Activated T-helper 2 cell treated with anti-CD3 and anti-CD28 coated beads, Interferon-gamma antibody, Interleukin-2, Interleukin-4, amounts not matched to agents 10 μg/mL and 5 μg/mL and 100 μg/mL, durations not matched to agents 14 hours and 24 hours and 36 hours (primary cell): ENCODE measurements around the gene BCAT1. TPM values are rescaled to one million over a fixed set of nuclear protein-coding genes. Genes with fewer than 3 reads are reported as not detected.
"Not testable (repeated sequence)": the region's sequence is repeated elsewhere in the genome, so short reads cannot be mapped to it uniquely, and the experiment has no call there.

ENCODE experiments used
- DNase-seq: peaks from one replicate; pipeline ENCODE4 v3.0.0; 2021; ENCODE audit warnings: low spot score
- H3K27ac Mint-ChIP-seq: one replicate; pipeline ENCODE4 v1.8.0; 2021; ENCODE audit warnings: mixed read lengths
- H3K27me3 Mint-ChIP-seq: one replicate; pipeline ENCODE4 v1.8.0; 2021; ENCODE audit warnings: low read depth, mixed read lengths
- H3K36me3 Mint-ChIP-seq: one replicate; pipeline ENCODE4 v1.8.0; 2021; ENCODE audit warnings: low read depth, mixed read lengths
- H3K4me1 Mint-ChIP-seq: one replicate; pipeline ENCODE4 v1.8.0; 2021; ENCODE audit warnings: low read depth, mixed read lengths
- H3K4me3 Mint-ChIP-seq: one replicate; pipeline ENCODE4 v1.8.0; 2021; ENCODE audit warnings: low read depth, mild to moderate bottlenecking, moderate library complexity, mixed read lengths
- H3K9me3 Mint-ChIP-seq: one replicate; pipeline ENCODE4 v1.8.0; 2021; ENCODE audit warnings: mixed read lengths
- intact Hi-C: fragments of 100-400 bp; cut with micrococcal nuclease; formaldehyde crosslinking; loops from one replicate; pipeline ENCODE4 v1.15.1; 2023
- total RNA-seq: library from RNA; stranded (reverse); gene quantifications from 2 replicates; pipeline ENCODE4 v1.2.3, GENCODE V29; 2022

The BCAT1 gene
- total RNA-seq, 1 donor from 2014 or later: 12.9 TPM

- intact Hi-C loops: loop anchor here (5.0 kb wide), 1 partner anchor 235 kb away; no protein-coding TSS in a partner anchor
- Mint-ChIP-seq H3K27ac (no peak overlapping the region), H3K4me1 (peaks cover 35% of the 10 kb centered on the region), H3K9me3 (no peaks in the 10 kb centered on the region), H3K27me3 (peaks cover 35% of the 10 kb centered on the region), H3K36me3 (no peaks in the 10 kb centered on the region), H3K4me3 (no peak overlapping the region)
- no peak for DNase-seq
Measured at GRCh38 chr12:24952389-24952788, 3.5 kb upstream of the BCAT1 start.

GRCh38 chr12:24950231-24950834, 1.4 kb upstream of the BCAT1 start:
- intact Hi-C loops: loop anchor here (5.0 kb wide), 1 partner anchor 233 kb away; no protein-coding TSS in a partner anchor
- Mint-ChIP-seq H3K27me3 (peaks cover 46% of the 10 kb centered on the region), H3K9me3 (no peaks in the 10 kb centered on the region), H3K36me3 (no peaks in the 10 kb centered on the region), H3K4me3 (no peak overlapping the region), H3K27ac (no peak overlapping the region), H3K4me1 (peaks cover 43% of the 10 kb centered on the region)
- DNase-seq: no peak

GRCh38 chr12:24948420-24948756, 513 bp downstream of the BCAT1 start:
- intact Hi-C loops: loop anchor here (1.0 kb wide), 1 partner anchor 29 kb away; no protein-coding TSS in a partner anchor
- Mint-ChIP-seq H3K27me3 (peaks cover 45% of the 10 kb centered on the region), H3K36me3 (no peaks in the 10 kb centered on the region)

GRCh38 chr12:24947541-24948419, 1.1 kb downstream of the BCAT1 start:
- intact Hi-C loops: loop anchor here (1.0 kb wide), 4 partner anchors 8 to 108 kb away; no protein-coding TSS in a partner anchor
- Mint-ChIP-seq H3K4me1 (peaks cover 42% of the 10 kb centered on the region), H3K4me3 (peak overlapping the region; percentile 82), H3K27ac (peak overlapping the region; percentile 72), H3K36me3 (no peaks in the 10 kb centered on the region), H3K27me3 (peaks cover 42% of the 10 kb centered on the region), H3K9me3 (no peaks in the 10 kb centered on the region)
- DNase-seq: no peak

More at GRCh38 chr12:24948420-24948756, 513 bp downstream of the BCAT1 start:
- Mint-ChIP-seq H3K27ac (peak overlapping the region; percentile 72), H3K4me1 (peaks cover 42% of the 10 kb centered on the region), H3K9me3 (no peaks in the 10 kb centered on the region), H3K4me3 (peak overlapping the region; percentile 82)
- DNase-seq: peak; percentile 9

GRCh38 chr12:24945845-24946244, 3.1 kb downstream of the BCAT1 start:
- H3K4me1 Mint-ChIP-seq: peaks cover 52% of the 10 kb centered on the region
- no peaks in the 10 kb centered on the region for H3K36me3 Mint-ChIP-seq
- H3K27me3 Mint-ChIP-seq: peaks cover 39% of the 10 kb centered on the region
- H3K4me3 Mint-ChIP-seq: no peak overlapping the region
- no peaks in the 10 kb centered on the region for H3K9me3 Mint-ChIP-seq
- intact Hi-C loops: no loop called here
- no peak overlapping the region for H3K27ac Mint-ChIP-seq
- DNase-seq: no peak

GRCh38 chr12:24945039-24945438, 3.9 kb downstream of the BCAT1 start:
- peaks cover 48% of the 10 kb centered on the region for H3K4me1 Mint-ChIP-seq
- H3K9me3 Mint-ChIP-seq: no peaks in the 10 kb centered on the region
- DNase-seq: no peak
- H3K36me3 Mint-ChIP-seq: no peaks in the 10 kb centered on the region
- no peak overlapping the region for H3K27ac Mint-ChIP-seq
- peaks cover 33% of the 10 kb centered on the region for H3K27me3 Mint-ChIP-seq
- intact Hi-C loops: no loop called here
- H3K4me3 Mint-ChIP-seq: no peak overlapping the region

GRCh38 chr12:24944601-24944975, 4.3 kb downstream of the BCAT1 start:
- intact Hi-C loops: no loop called here
- DNase-seq: no peak
- H3K27ac Mint-ChIP-seq: no peak overlapping the region
- H3K9me3 Mint-ChIP-seq: no peaks in the 10 kb centered on the region
- peaks cover 31% of the 10 kb centered on the region for H3K27me3 Mint-ChIP-seq
- H3K4me1 Mint-ChIP-seq: peaks cover 47% of the 10 kb centered on the region
- H3K36me3 Mint-ChIP-seq: no peaks in the 10 kb centered on the region
- H3K4me3 Mint-ChIP-seq: no peak overlapping the region

GRCh38 chr12:24943947-24944600, 4.8 kb downstream of the BCAT1 start:
- Mint-ChIP-seq H3K4me1 (peaks cover 44% of the 10 kb centered on the region), H3K9me3 (no peaks in the 10 kb centered on the region), H3K36me3 (no peaks in the 10 kb centered on the region), H3K27ac (no peak overlapping the region), H3K4me3 (no peak overlapping the region), H3K27me3 (peaks cover 30% of the 10 kb centered on the region)
- DNase-seq: no peak
- intact Hi-C loops: no loop called here

- Mint-ChIP-seq H3K4me1 (peaks cover 17% of the 10 kb centered on the region), H3K27ac (no peak overlapping the region), H3K9me3 (no peaks in the 10 kb centered on the region), H3K4me3 (no peak overlapping the region), H3K27me3 (peaks cover 17% of the 10 kb centered on the region), H3K36me3 (no peaks in the 10 kb centered on the region)
- no peak for DNase-seq
- intact Hi-C loops: no loop called here
Measured at GRCh38 chr12:24940157-24940556, 8.7 kb downstream of the BCAT1 start.

GRCh38 chr12:24939551-24939950, 9.3 kb downstream of the BCAT1 start:
- intact Hi-C loops, H3K27ac Mint-ChIP-seq, H3K9me3 Mint-ChIP-seq, H3K4me3 Mint-ChIP-seq, DNase-seq, H3K36me3 Mint-ChIP-seq: not testable (repeated sequence)
- peaks cover 17% of the 10 kb centered on the region for H3K27me3 Mint-ChIP-seq
- H3K4me1 Mint-ChIP-seq: peaks cover 17% of the 10 kb centered on the region

- Mint-ChIP-seq H3K27ac (no peak overlapping the region), H3K9me3 (no peaks in the 10 kb centered on the region), H3K27me3 (peaks cover 9% of the 10 kb centered on the region), H3K4me3 (no peak overlapping the region), H3K36me3 (no peaks in the 10 kb centered on the region), H3K4me1 (peaks cover 10% of the 10 kb centered on the region)
- intact Hi-C loops: no loop called here
- DNase-seq: no peak
Measured at GRCh38 chr12:24938341-24938740, 10.6 kb downstream of the BCAT1 start.

GRCh38 chr12:24937553-24938244, 11.2 kb downstream of the BCAT1 start:
- H3K27ac Mint-ChIP-seq: no peak overlapping the region
- no peaks in the 10 kb centered on the region for H3K9me3 Mint-ChIP-seq
- intact Hi-C loops: no loop called here
- peaks cover 9% of the 10 kb centered on the region for H3K27me3 Mint-ChIP-seq
- peaks cover 10% of the 10 kb centered on the region for H3K4me1 Mint-ChIP-seq
- no peaks in the 10 kb centered on the region for H3K36me3 Mint-ChIP-seq
- H3K4me3 Mint-ChIP-seq: no peak overlapping the region
- no peak for DNase-seq
